HepG2 (cell line): ENCODE data around the gene ANKRD29. TPM values are rescaled to one million over a fixed set of nuclear protein-coding genes. Genes with fewer than 3 reads are reported as not detected.
A peak's percentile ranks its signal among the peaks of the same experiment; 100 is the strongest.

Experiments
- AGO2 ChIP-seq: fragments of 200-400 bp; formaldehyde crosslinking; optimal IDR thresholded peaks from 2 replicates; pipeline ENCODE3; 2017; ENCODE audit warnings: mild to moderate bottlenecking, low read depth, low read length, moderate library complexity
- FOXM1 ChIP-seq: sonication (generic); formaldehyde crosslinking; IDR thresholded peaks from 2 replicates; pipeline ENCODE4 v1.5.0; 2020; ENCODE audit warnings: missing genetic modification reagents
- FOXO4 ChIP-seq: sonication (generic); formaldehyde crosslinking; conservative IDR thresholded peaks from 2 replicates; pipeline ENCODE4 v1.8.1; 2023; ENCODE audit warnings: missing genetic modification reagents
- HOXA5 ChIP-seq: sonication (generic); formaldehyde crosslinking; IDR thresholded peaks from 2 replicates; pipeline ENCODE4 v1.4.0; 2020; ENCODE audit warnings: missing genetic modification reagents
- ISL2 ChIP-seq: sonication (generic); formaldehyde crosslinking; IDR thresholded peaks from 2 replicates; pipeline ENCODE4 v1.5.0; 2020; ENCODE audit warnings: missing genetic modification reagents
- KDM6A ChIP-seq: IDR thresholded peaks from 2 replicates; pipeline ENCODE4 v1.6.1; 2016; ENCODE audit warnings: low read depth
- KIAA2018 ChIP-seq: sonication (generic); formaldehyde crosslinking; IDR thresholded peaks from 2 replicates; pipeline ENCODE4 v1.5.0; 2020; ENCODE audit warnings: mild to moderate bottlenecking, missing genetic modification reagents, borderline replicate concordance
- MXD4 ChIP-seq: IDR thresholded peaks from 2 replicates; pipeline ENCODE4 v1.6.1; 2016; ENCODE audit warnings: mild to moderate bottlenecking, missing biosample characterization, missing genetic modification reagents
- PAF1 ChIP-seq: IDR thresholded peaks from 2 replicates; pipeline ENCODE4 v1.6.1; 2016; ENCODE audit warnings: missing genetic modification reagents, missing compliant biosample characterization
- SOX5 ChIP-seq: IDR thresholded peaks from 2 replicates; pipeline ENCODE4 v1.6.1; 2016; ENCODE audit warnings: borderline replicate concordance
- ZBTB37 ChIP-seq: sonication (generic); formaldehyde crosslinking; IDR thresholded peaks from 2 replicates; pipeline ENCODE4 v1.4.0; 2020; ENCODE audit warnings: mild to moderate bottlenecking, missing genetic modification reagents
- ZFP82 ChIP-seq: sonication (generic); formaldehyde crosslinking; IDR thresholded peaks from 2 replicates; pipeline ENCODE4 v1.5.1; 2020; ENCODE audit warnings: mild to moderate bottlenecking, missing genetic modification reagents, borderline replicate concordance
- ZKSCAN1 ChIP-seq: fragments of 150-350 bp; IDR thresholded peaks from 2 replicates; pipeline ENCODE4 v1.6.1; 2014; ENCODE audit warnings: low read length
- ZKSCAN8 ChIP-seq: IDR thresholded peaks from 2 replicates; pipeline ENCODE4 v1.6.1; 2016; ENCODE audit warnings: borderline replicate concordance, missing genetic modification reagents, missing compliant biosample characterization
- ZNF275 ChIP-seq: sonication (generic); formaldehyde crosslinking; IDR thresholded peaks from 2 replicates; pipeline ENCODE4 v1.8.0; 2022; ENCODE audit warnings: missing genetic modification reagents, mild to moderate bottlenecking, inconsistent platforms, borderline replicate concordance
- ZNF543 ChIP-seq: sonication (generic); formaldehyde crosslinking; IDR thresholded peaks from 2 replicates; pipeline ENCODE4 v1.4.0; 2020; ENCODE audit warnings: mild to moderate bottlenecking, missing genetic modification reagents
- ZNF550 ChIP-seq: sonication (generic); formaldehyde crosslinking; IDR thresholded peaks from 2 replicates; pipeline ENCODE4 v1.4.0; 2020; ENCODE audit warnings: mild to moderate bottlenecking, missing genetic modification reagents, borderline replicate concordance
- ZNF883 ChIP-seq: sonication (generic); formaldehyde crosslinking; IDR thresholded peaks from 2 replicates; pipeline ENCODE4 v1.5.1; 2020; ENCODE audit warnings: mild to moderate bottlenecking, missing genetic modification reagents; ENCODE audit errors: not compliant biosample characterization
- polyA plus RNA-seq, 8 experiments: library from polyadenylated mRNA; depleted of rRNA in 3 of 8; stranded (reverse) in 7 of 8; unstranded in 1 of 8; fragments of >200 nt; fragmentation: Illumina TruSeq in 4 of 8; extraction: Trizol in 4 of 8; gene quantifications; 2 replicates each; pipeline versions ENCODE4 v1.2.1 to v1.2.3, GENCODE V29; 2011 to 2016; ENCODE audit warnings: low read depth in 4 of 8, missing spikeins in 1 of 8, mixed read lengths in 1 of 8; ENCODE audit not compliant: insufficient read depth in 1 of 8
- total RNA-seq, 5 experiments: library from RNA; depleted of rRNA; stranded (reverse); fragments of >200 nt; fragmentation: Illumina TruSeq; extraction: Trizol; gene quantifications; 2 replicates each; pipeline ENCODE4 v1.2.3, GENCODE V29; 2016; ENCODE audit warnings: low read depth in 1 of 5

Gene ANKRD29
- total and polyA plus RNA-seq, 2 of the 13 experiments (the other 11 are each of a cell fraction or from before 2014, with no cell fraction given): not detected

- TF ChIP-seq KIAA2018 (no peak), ZNF543 (CRISPR knock-in tag) (no peak), ZNF275 (CRISPR knock-in tag) (no peak), ZFP82 (CRISPR knock-in tag) (no peak), ISL2 (CRISPR knock-in tag) (peak; percentile 72), ZKSCAN1 (no peak), KDM6A (CRISPR knock-in tag) (no peak), ZBTB37 (CRISPR knock-in tag) (no peak), ZNF883 (no peak), MXD4 (CRISPR knock-in tag) (no peak), PAF1 (CRISPR knock-in tag) (no peak), ZNF550 (no peak), AGO2 (no peak), SOX5 (peak; percentile 64; the same call in 1 of the 2 replicates), FOXO4 (CRISPR knock-in tag) (no peak), ZKSCAN8 (no peak; the same call in 1 of the 2 replicates), FOXM1 (CRISPR knock-in tag) (no peak), HOXA5 (CRISPR knock-in tag) (no peak)
Observed at GRCh38 chr18:23583071-23583865, 79.4 kb downstream of the ANKRD29 start (continued).
